GM12801 (cell line): Measurements from ENCODE around the gene PTPRJ.

ENCODE experiments used
- CTCF ChIP-seq: IDR thresholded peaks from one replicate; pipeline ENCODE4 v1.5.1; 2011; ENCODE audit warnings: control low read depth; ENCODE audit not compliant: insufficient read length; ENCODE audit errors: extremely low read depth

PTPRJ gene

GRCh38 chr11:48182860-48183526 is 202.6 kb downstream of the PTPRJ start:
- TF ChIP-seq CTCF = no peak

DNA sequence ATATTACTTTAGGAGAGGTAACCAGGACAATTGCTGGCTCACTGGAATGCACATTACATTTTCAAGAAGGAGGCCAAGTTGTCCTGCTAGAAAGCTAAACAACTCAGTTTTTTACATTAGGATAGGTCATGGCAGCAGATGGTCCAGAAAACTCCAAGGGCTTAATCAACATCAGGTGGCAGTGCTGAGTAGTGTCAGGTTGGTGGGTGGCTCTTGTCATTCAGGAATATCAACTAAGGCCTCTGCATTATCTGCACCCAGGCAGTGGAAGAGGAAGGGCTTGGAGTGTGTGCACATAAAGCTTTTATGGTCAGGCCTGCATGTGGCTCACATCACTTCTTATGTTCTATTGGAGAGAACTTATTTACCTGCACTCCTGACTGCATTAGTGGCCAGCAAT is 204.1 kb downstream of the PTPRJ start:
- no peak for TF ChIP-seq CTCF

GRCh38 chr11:48193876-48194275 is 213.5 kb downstream of the PTPRJ start:
- TF ChIP-seq CTCF = no peak

DNA sequence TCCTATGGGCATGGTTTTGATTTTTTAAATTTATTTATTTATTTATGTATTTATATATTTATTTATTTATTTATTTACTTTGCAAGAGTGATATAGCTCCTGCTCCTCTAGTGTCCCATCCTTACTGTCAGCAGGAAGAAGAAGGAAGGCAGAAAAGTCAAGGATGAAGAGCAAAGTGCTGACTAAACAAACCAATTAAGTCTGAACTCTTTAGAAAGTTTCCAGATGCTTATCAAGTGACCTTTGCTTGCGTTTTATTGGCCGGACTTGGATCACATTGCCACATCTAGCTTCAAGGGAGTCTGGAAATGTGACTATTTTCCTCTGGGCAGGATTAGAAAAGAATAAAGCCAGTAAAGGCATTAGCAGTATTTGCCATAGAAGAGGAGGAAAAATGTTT is 227.5 kb downstream of the PTPRJ start:
- TF ChIP-seq CTCF = no peak

DNA sequence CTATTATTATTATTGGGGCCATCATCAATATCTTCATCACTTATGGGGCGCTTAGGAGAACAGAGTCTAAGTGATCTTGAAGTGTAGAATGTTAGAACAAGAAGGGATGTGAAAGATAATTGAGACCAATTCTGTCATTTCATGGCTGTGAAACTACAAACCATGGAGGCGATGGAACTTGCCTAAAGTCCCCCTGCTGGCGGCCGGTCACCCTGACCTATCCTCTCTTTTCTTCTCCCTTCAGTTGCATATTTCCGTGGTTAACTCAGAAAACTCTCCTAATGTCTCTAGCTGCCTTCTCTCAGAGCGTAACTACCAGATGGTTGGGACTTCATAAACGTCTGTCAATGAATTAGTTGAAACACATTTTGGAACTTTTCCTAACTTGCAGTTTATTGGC is 229.7 kb downstream of the PTPRJ start:
- no peak for TF ChIP-seq CTCF

DNA sequence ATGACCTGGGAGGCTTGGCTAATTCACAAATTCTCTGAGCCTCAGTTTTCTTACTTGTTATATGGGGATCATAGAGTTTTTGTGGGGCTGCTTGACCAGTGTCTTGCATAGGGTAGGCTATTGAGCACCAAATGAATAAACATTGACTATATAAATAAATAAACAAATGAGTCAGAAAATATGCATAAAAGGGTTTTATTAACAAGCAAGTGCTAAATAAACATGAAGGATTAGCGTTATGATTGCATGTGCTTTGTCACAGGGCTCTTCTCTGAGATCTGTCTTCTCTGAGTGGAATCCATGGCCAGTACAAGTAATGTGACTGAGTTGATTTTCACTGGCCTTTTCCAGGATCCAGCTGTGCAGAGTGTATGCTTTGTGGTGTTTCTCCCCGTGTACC is 236.2 kb downstream of the PTPRJ start, which contains the start of gene OR4B1:
OR4B1 (plus strand) TSS at position 301 of the 400 bp plus-strand sequence; CDS start at position 301, 0 bp downstream.
- TF ChIP-seq CTCF = no peak
